Psoas muscle (tissue), 8 donors: ENCODE results near the gene ANO1. TPM values are rescaled to one million over a fixed set of nuclear protein-coding genes. Genes with fewer than 3 reads are reported as not detected.

Experiments used
- ATAC-seq, 4 donors: fragments of 200-7000 bp; cut with Tn5 transposase; one replicate each; pipeline ENCODE4 v1.9.1; 2020; ENCODE audit warnings: moderate library complexity in 3 of 4, mild to moderate bottlenecking in 2 of 4
- DNase-seq, 2 donors: peaks; one replicate each; pipeline ENCODE4 v3.0.0-alpha.2; 2020
- H3K27ac ChIP-seq: fragments of 200-600 bp; one replicate; pipeline ENCODE4 v1.8.0; 2022
- H3K27me3 ChIP-seq, 3 donors: fragments of 200-600 bp in 1 of 3; one replicate each; pipeline versions ENCODE4 v1.6.1 to v1.8.0; 2013 to 2022; ENCODE audit warnings: low read length in 2 of 3, mild to moderate bottlenecking in 2 of 3, moderate library complexity in 1 of 3; ENCODE audit not compliant: insufficient read depth in 3 of 3
- H3K36me3 ChIP-seq, 2 donors: fragments of 200-600 bp in 1 of 2; one replicate each; pipeline versions ENCODE4 v1.6.1 to v1.8.0; 2013 to 2022; ENCODE audit warnings: low read depth in 1 of 2, mild to moderate bottlenecking in 1 of 2, moderate library complexity in 1 of 2; ENCODE audit not compliant: insufficient read depth in 1 of 2
- H3K4me1 ChIP-seq: fragments of 200-600 bp; one replicate; pipeline ENCODE4 v1.8.0; 2022
- H3K4me3 ChIP-seq: fragments of 200-600 bp; one replicate; pipeline ENCODE4 v1.8.0; 2022; ENCODE audit warnings: mild to moderate bottlenecking
- H3K9me3 ChIP-seq: fragments of 200-600 bp; one replicate; pipeline ENCODE4 v1.8.0; 2022
- WGBS, 3 donors: extraction: QIAGEN DNeasy Blood & Tissue Kit; methylation state at CpG; one replicate each; pipeline versions ENCODE4 v1.1.6 to v1.1.7; 2013; 5-methylcytosine and 5-hydroxymethylcytosine counted together
- intact Hi-C, 2 donors: fragments of 100-400 bp; cut with DNase I; formaldehyde crosslinking; loops; one replicate each; pipeline versions ENCODE4 v1.11.0 to v1.14.2; 2022
- polyA plus RNA-seq, 3 donors: library from polyadenylated mRNA; stranded (reverse); fragments of 200-250 nt; gene quantifications; one replicate each; pipeline ENCODE4 v1.2.3, GENCODE V29; 2013
- total RNA-seq, 4 donors: library from RNA; stranded (reverse); fragmentation: NEBNext Ultra II Directional in 2 of 4; extraction: Animal tissue kit (Norgen Biotek cat#: 25700) in 2 of 4; gene quantifications; one replicate each; pipeline versions ENCODE4 v1.2.1 to v1.2.4, GENCODE V29; 2021 to 2023
- TF ChIP-seq, protein P1 (sequence below): fragments of 200-600 bp; IDR thresholded peaks from one replicate; pipeline ENCODE4 v1.8.0; 2022; ENCODE audit warnings: antibody characterized with exemption
- donor health status: healthy with polysubstance abuse.
- donor health status: DM: no; HTN: no; CAD: no; lungs with moderate emphysema.
- donor health status: Bipolar disorder and iron deficiency.
- donor health status: healthy.
- donor health status: DM: yes; HTN: yes; CAD: no.
- donor health status: DM: no; HTN: no; CAD: no.
- donor health status: DM: no; HTN: no; CAD: no.
- donor health status: DM: yes; HTN: yes; CAD: no.

ANO1 gene
- total and polyA plus RNA-seq, 7 donors = 2.2 to 11.3 (median 8.7) TPM

DNA sequence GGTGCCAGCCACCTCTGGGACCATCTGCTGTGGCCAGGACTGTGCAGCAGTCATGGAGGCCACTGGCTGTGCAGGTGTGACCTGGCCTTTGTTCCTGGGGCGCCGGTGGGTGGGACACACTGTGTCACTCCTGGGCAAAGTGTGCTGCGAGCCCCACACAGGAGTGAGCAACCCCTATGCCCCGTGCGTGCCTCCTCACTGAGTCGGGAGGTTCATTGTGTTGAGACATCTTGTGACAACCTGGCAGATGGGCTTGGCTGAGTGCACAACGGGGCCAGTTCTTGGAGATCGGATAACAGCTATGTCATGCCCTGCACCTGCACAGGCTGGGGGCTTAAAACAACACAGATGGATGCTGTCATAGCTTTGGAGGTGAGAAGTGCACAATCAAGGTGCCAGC lies 13.5 kb downstream of the ANO1 start:
- Histone ChIP-seq H3K9me3 (no peaks in the 10 kb centered on the region), H3K4me3 (peak overlapping the region; percentile 18), H3K27me3 (no peaks in the 10 kb centered on the region), H3K4me1 (peaks cover 6% of the 10 kb centered on the region), H3K36me3 (no peaks in the 10 kb centered on the region), H3K27ac (peak overlapping the region; percentile 52)
- ATAC-seq (peak; percentile 45 to 78 (median 67)), DNase-seq (no peak)
- intact Hi-C loops = no loop called here
- TF ChIP-seq, protein P1, sequence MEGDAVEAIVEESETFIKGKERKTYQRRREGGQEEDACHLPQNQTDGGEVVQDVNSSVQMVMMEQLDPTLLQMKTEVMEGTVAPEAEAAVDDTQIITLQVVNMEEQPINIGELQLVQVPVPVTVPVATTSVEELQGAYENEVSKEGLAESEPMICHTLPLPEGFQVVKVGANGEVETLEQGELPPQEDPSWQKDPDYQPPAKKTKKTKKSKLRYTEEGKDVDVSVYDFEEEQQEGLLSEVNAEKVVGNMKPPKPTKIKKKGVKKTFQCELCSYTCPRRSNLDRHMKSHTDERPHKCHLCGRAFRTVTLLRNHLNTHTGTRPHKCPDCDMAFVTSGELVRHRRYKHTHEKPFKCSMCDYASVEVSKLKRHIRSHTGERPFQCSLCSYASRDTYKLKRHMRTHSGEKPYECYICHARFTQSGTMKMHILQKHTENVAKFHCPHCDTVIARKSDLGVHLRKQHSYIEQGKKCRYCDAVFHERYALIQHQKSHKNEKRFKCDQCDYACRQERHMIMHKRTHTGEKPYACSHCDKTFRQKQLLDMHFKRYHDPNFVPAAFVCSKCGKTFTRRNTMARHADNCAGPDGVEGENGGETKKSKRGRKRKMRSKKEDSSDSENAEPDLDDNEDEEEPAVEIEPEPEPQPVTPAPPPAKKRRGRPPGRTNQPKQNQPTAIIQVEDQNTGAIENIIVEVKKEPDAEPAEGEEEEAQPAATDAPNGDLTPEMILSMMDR = no peak
- WGBS, 3 donors = 58 to 81% (median 60%) methylated on average over 8 of the region's 8 CpGs

DNA sequence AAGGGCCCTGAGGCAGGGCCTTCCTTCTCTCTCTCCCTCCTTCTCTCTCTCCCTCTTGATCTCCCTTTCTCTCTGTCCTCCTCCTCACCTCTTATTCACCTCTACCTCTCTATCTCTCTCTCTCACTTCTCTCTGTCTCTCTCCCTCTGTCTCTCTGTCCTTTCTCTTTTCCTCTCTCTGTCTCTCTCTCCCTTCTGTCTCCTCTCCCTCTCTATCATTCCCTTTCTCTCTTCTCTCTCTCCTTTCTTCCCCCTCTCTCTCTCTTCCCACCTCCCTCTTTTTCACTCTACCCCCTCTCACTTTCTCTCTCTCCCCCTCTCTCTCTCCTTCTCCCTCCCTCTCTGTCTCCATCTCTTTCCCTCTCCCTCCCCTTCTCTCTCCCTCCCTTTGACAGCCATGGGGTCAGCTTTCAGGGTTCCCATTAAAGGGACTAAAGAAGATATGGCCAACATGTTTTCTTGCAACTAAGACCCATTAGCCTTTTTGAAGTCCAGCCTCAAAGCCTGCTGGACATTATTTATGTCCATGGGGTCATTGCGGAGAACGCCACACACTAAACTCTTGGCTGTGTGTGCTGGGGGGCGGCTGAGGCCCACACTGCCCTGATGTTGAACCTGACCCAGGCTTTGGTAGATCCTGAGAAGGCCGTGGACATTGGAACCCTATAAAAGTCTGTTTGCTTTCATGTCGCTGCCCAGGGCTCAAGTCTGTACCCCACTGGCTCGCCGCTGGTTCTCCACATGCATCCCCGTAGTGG lies 15.0 kb downstream of the ANO1 start:
- peaks cover 6% of the 10 kb centered on the region for H3K4me1 ChIP-seq
- H3K9me3 ChIP-seq = no peaks in the 10 kb centered on the region
- 76 to 82% (median 81%) methylated on average over 8 of the region's 8 CpGs for WGBS, 3 donors
- H3K4me3 ChIP-seq = no peak overlapping the region
- no peaks in the 10 kb centered on the region for H3K27me3 ChIP-seq
- intact Hi-C loops = no loop called here
- no peak for DNase-seq
- H3K36me3 ChIP-seq = no peaks in the 10 kb centered on the region
- ATAC-seq = no peak
- TF ChIP-seq, protein P1 = no peak
- H3K27ac ChIP-seq = no peak overlapping the region

DNA sequence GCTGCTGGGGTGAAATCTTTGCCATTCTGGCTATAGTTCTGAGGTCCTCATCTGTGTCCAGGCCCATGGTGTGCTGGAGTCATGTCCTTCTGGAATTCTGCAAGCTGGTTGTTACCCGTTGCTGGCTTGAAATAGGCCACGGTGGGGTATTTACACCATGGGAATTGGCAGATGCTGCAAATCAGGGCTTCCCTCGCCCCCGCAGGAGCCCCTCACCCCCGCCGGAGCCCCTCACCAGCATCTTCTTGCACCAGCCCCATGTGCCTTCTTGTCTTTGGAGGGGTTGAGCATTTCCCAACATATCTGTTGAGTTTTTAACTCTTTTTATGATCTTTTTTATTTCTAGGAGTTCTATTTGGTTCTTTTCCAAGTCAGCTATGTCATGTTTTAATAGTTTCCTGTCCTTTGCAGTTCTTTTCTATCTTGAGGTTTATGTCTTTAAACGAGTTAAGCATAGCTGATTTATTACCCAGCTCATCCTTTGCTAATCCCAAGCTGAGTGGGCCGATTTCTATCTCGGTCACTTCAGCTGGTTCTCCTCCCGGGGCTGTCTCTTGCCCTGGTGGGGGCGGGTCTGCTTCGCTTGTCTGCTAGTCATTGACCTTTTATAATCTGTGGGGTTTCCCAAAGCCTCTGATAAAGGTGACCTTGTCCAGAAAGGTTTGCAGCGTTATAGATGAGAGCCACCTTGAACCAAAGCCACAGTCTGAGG lies 17.6 kb downstream of the ANO1 start:
- H3K9me3 ChIP-seq = no peaks in the 10 kb centered on the region
- TF ChIP-seq, protein P1 = no peak
- peak overlapping the region; percentile 16 for H3K27ac ChIP-seq
- H3K4me1 ChIP-seq = peaks cover 6% of the 10 kb centered on the region
- 61 to 65% (median 63%) methylated on average over 13 of the region's 13 CpGs for WGBS, 3 donors
- no peak for ATAC-seq
- DNase-seq = no peak
- intact Hi-C loops = no loop called here
- H3K27me3 ChIP-seq = peaks cover 0 to 3% (median 0%) of the 10 kb centered on the region in 3 donors
- no peaks in the 10 kb centered on the region for H3K36me3 ChIP-seq
- H3K4me3 ChIP-seq = no peak overlapping the region

DNA sequence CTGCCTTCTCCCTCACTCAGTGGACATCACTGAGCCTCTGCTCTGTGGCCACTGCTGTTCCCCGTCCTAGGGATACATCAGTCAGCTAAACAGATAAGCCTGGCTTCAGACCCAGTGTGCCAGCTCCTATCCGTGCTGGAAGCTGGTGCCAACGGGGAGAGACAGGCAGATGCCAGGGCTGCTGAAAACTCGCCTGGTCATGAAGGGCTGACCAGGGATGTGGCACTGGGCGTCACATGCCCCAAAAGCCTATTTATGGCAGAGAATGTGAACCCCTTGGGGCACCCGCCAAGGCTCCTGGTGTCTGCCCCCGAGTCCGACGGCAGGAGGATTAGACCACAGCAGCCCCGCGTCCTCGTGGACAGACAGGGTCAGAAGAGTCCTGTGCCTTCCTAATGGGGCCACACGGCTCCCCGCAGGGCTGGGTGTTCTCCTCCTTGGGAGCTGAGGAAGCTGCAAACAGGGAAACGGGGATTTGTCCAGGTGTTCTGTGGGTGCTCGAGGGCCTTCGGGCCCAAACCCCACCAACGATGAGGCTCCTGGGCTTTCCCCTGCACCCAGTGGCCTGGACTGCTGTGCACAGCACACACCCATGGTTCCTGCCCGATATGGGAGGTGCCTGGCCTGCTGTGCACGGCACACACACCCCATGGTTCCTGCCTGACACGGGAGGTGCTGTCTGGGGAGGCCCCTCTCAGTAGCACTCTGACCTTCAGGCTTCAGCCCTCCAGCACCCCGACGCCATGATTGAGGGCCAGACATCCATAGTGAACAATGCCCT lies 19.9 kb downstream of the ANO1 start:
- DNase-seq = peak; percentile 5 to 78
- TF ChIP-seq, protein P1 = no peak
- WGBS, 3 donors = 41 to 67% (median 58%) methylated on average over 21 to 23 of the region's 23 CpGs
- intact Hi-C loops = no loop called here
- Histone ChIP-seq H3K36me3 (no peaks in the 10 kb centered on the region), H3K9me3 (no peaks in the 10 kb centered on the region), H3K4me1 (no peaks in the 10 kb centered on the region), H3K27me3 (peaks cover 0 to 3% (median 0%) of the 10 kb centered on the region in 3 donors), H3K27ac (peak overlapping the region; percentile 48), H3K4me3 (no peak overlapping the region)
- peak; percentile 14 to 92 (median 83) for ATAC-seq
